DMS153 treated with DMSO at 0.1 percent for 48 hours (cell line): ENCODE data around the gene HECTD2.

Experiments used
- DNase-seq: peaks from one replicate; lab custom pipeline; 2025; ENCODE audit not compliant: unreplicated experiment; lab: John Stamatoyannopoulos, UW

HECTD2 gene

DNA sequence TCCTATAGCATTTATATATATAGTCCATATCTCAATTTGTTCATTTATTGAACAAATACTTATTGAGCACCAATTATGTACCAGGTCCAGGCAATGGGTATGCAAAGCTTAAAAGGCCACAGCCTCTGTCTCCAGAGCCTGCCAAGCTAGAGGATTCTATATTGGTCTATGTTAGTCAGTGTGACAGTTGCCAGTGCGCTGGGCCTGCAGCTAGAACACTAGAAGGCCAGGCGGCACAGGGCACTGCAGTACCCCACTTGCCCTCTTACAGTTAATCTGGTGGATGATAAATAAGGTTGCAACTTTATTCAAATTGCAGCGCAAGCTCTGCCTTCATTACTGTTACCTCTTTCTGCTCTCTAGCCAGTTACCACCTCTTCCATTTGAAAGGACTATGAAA lies 153.9 kb downstream of the HECTD2 start:
- DNase-seq: no peak
